ENCODE measurements around the gene TSGA10IP.

GRCh38 chr11:65988791-65989592 is 43.7 kb downstream of the TSGA10IP start:
- TF ChIP-seq CTCF (IDR thresholded peaks at IDR 0.05), result peak; percentile 86 to 95
- TF ChIP-seq POLR2A (IDR thresholded peaks at IDR 0.05), result no peak
